Memory B cell (primary cell): Measurements from ENCODE around the gene CISH.
A peak's percentile ranks its signal among the peaks of the same experiment; 100 is the strongest.

Experiments
- ATAC-seq: fragments of 150-1000 bp; cut with Tn5 transposase; 2 replicates; pipeline ENCODE4 v1.10.0; 2021; ENCODE audit warnings: low read depth, mild to moderate bottlenecking, moderate library complexity
- DNase-seq, 2 donors: peaks; one replicate each; pipeline ENCODE4 v3.0.0; 2022; ENCODE audit warnings: low spot score in 2 of 2
- H3K27ac Mint-ChIP-seq: one replicate; pipeline ENCODE4 v1.8.0; 2022; ENCODE audit warnings: mild to moderate bottlenecking, moderate library complexity, mixed read lengths
- H3K27me3 Mint-ChIP-seq: one replicate; pipeline ENCODE4 v1.8.0; 2022; ENCODE audit warnings: mixed read lengths
- H3K36me3 Mint-ChIP-seq: one replicate; pipeline ENCODE4 v1.8.0; 2022; ENCODE audit warnings: mild to moderate bottlenecking, mixed read lengths
- H3K4me1 Mint-ChIP-seq: one replicate; pipeline ENCODE4 v1.8.0; 2022; ENCODE audit warnings: mixed read lengths
- H3K4me3 Mint-ChIP-seq: one replicate; pipeline ENCODE4 v1.8.0; 2022; ENCODE audit warnings: mild to moderate bottlenecking, moderate library complexity, mixed read lengths
- H3K9me3 Mint-ChIP-seq: one replicate; pipeline ENCODE4 v1.8.0; 2022; ENCODE audit warnings: mixed read lengths

CISH gene

DNA sequence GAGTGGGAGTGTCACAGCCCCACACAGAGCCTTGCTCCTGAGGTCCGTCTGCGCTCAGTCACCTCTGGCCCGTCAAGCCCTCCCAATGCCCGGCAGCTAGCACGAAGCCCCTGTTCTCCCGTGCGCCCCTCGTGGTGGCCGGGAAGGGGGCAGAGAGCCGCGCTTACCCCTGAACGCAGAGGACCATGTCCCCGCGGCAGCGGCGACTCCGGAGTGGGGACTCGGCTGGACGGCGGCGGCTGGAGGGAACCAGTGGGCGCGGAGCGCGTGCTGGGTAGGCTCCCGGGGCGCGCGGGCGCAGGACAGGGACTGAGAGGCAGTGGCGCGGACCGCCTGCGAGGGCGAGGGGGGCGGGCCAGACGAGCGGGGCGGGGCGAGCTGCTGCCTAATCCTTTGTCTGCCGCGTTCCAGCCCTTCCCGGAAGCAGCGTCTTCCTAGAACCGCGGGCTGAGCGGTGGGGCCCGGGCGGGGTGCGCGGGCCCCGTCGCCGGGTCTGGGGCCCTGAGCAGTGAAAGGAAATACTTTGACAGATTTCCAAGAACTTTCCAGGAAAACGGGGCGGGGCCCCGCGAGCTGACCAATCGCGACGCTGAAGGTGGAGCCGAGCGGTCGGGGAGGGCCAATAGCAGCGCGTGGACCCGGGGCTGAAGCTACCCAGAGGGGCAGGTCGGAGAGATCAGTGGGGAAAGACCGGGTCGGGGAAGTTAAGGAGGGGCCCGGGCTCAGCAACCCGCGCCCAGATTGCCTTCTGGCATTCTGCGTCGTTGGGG, at the start of gene CISH:
Gene CISH (minus strand): TSS at position 311 of the 770 bp plus-strand sequence. CDS start 124 bp downstream, at position 187.
- Mint-ChIP-seq H3K36me3 (no peaks in the 10 kb centered on the region), H3K4me1 (peaks cover 30% of the 10 kb centered on the region)

DNA sequence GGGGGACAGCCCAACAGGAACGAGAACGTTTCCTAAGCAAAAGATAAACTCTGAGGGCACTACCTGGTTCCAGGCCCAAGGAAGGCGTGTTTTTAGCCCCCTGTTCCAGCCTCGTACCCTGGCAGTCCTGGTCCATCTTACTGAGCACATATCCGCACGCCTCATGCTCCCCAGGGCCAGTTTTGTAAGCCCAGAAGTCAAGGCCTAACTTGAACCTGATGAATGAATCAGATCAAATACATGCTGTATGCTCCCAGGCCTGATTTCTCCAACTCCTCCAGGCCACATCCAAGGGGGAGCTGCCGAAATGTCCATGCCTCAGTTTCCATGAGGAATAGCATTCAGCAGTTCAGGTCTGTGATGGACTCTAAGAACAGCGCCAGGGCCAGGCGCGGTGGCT, 48.8 kb upstream of the CISH start:
- Mint-ChIP-seq H3K4me3 (no peak overlapping the region), H3K9me3 (no peaks in the 10 kb centered on the region), H3K27ac (no peak overlapping the region), H3K27me3 (peaks cover 8% of the 10 kb centered on the region), H3K4me1 (peaks cover 2% of the 10 kb centered on the region), H3K36me3 (no peaks in the 10 kb centered on the region)
- DNase-seq (no peak), ATAC-seq (no peak)

More for the DNA sequence above, at the start of gene CISH:
- ATAC-seq (peak; percentile 74), DNase-seq (peak; percentile 82 to 94)
- no peaks in the 10 kb centered on the region for H3K27me3 Mint-ChIP-seq
- H3K4me3 Mint-ChIP-seq = peak within 1 kb of the TSS; percentile 87
- no peaks in the 10 kb centered on the region for H3K9me3 Mint-ChIP-seq
- peak within 1 kb of the TSS; percentile 56 for H3K27ac Mint-ChIP-seq

GRCh38 chr3:50658831-50659230, 47.3 kb upstream of the CISH start:
- H3K9me3 Mint-ChIP-seq = no peaks in the 10 kb centered on the region
- ATAC-seq (no peak), DNase-seq (no peak)
- no peaks in the 10 kb centered on the region for H3K4me1 Mint-ChIP-seq
- H3K27ac Mint-ChIP-seq = no peak overlapping the region
- peaks cover 8% of the 10 kb centered on the region for H3K27me3 Mint-ChIP-seq
- no peak overlapping the region for H3K4me3 Mint-ChIP-seq
- no peaks in the 10 kb centered on the region for H3K36me3 Mint-ChIP-seq

DNA sequence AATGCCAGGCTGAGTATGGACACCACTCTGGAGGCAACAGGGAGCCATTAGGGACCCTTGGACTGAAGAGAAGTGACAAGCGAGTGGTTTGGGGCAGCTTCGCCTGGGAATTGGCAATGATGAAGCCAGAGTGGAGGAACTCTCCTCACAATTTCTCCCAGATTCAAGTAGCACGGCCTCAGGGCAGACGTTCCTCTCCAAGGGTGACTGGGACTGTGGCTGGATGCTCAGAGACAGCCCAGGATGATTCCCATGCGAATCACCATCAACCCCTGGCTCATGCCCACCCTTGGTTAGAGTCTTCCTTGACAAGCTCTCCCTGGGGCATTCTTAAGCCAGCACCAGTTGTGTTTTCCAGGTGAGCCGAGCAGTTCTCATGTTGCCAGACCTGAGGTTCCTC, 46.8 kb upstream of the CISH start:
- Mint-ChIP-seq H3K4me3 (no peak overlapping the region), H3K9me3 (no peaks in the 10 kb centered on the region), H3K4me1 (no peaks in the 10 kb centered on the region), H3K36me3 (no peaks in the 10 kb centered on the region), H3K27ac (no peak overlapping the region), H3K27me3 (peaks cover 8% of the 10 kb centered on the region)
- DNase-seq (no peak), ATAC-seq (no peak)

DNA sequence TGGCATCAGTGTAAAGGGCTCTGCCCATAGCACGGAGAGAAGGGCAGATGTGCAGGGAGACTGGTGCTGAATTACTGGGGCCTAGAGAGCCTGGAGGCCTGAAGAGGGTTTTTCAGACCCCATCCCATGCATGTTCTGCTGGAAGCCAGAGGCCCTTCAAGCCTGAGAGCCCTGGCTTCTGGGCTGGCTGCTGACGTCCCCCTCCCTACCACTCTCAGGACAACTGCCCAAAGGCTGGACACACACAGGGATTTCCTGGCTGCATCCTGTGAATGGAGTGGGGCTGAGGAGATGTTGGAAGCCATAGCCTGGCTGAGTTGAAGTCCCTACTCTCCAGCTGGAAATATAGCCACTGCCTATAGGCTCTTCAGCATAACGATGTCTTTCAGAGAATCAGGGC, 46.2 kb upstream of the CISH start:
- Mint-ChIP-seq H3K27ac (no peak overlapping the region), H3K4me1 (no peaks in the 10 kb centered on the region), H3K4me3 (no peak overlapping the region), H3K27me3 (peaks cover 8% of the 10 kb centered on the region), H3K9me3 (no peaks in the 10 kb centered on the region), H3K36me3 (no peaks in the 10 kb centered on the region)
- ATAC-seq (no peak), DNase-seq (no peak)

DNA sequence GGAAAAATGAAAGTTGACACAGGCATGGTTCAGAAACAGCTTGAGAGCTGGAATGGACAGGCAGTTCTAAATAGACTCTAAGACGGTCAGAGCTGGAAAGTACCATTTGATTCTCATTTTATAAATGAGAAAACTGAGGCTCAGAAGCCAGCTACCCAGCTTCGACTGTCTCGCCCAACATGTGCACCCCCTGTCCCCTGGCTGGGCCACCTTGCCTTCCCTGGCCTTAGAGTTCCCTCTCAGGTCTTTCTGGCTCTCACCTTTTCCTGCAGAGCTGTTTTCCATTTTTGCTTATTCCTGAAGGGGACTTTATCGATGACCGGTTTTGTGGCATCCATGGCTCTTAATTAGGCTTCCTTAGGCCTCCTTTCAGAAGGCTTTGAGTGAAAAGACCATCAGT, 45.8 kb upstream of the CISH start:
- ATAC-seq (no peak), DNase-seq (no peak)
- peaks cover 8% of the 10 kb centered on the region for H3K27me3 Mint-ChIP-seq
- no peak overlapping the region for H3K4me3 Mint-ChIP-seq
- H3K9me3 Mint-ChIP-seq = no peaks in the 10 kb centered on the region
- no peak overlapping the region for H3K27ac Mint-ChIP-seq
- H3K4me1 Mint-ChIP-seq = no peaks in the 10 kb centered on the region
- no peaks in the 10 kb centered on the region for H3K36me3 Mint-ChIP-seq

- no peaks in the 10 kb centered on the region for H3K4me1 Mint-ChIP-seq
- ATAC-seq (no peak), DNase-seq (no peak)
- no peak overlapping the region for H3K4me3 Mint-ChIP-seq
- no peaks in the 10 kb centered on the region for H3K9me3 Mint-ChIP-seq
- H3K27me3 Mint-ChIP-seq = peaks cover 5% of the 10 kb centered on the region
- H3K27ac Mint-ChIP-seq = no peak overlapping the region
- H3K36me3 Mint-ChIP-seq = no peaks in the 10 kb centered on the region
These were observed 45.0 kb upstream of the CISH start for GRCh38 chr3:50656417-50657195.

GRCh38 chr3:50655009-50655830, 43.6 kb upstream of the CISH start:
- H3K4me3 Mint-ChIP-seq = no peak overlapping the region

DNA sequence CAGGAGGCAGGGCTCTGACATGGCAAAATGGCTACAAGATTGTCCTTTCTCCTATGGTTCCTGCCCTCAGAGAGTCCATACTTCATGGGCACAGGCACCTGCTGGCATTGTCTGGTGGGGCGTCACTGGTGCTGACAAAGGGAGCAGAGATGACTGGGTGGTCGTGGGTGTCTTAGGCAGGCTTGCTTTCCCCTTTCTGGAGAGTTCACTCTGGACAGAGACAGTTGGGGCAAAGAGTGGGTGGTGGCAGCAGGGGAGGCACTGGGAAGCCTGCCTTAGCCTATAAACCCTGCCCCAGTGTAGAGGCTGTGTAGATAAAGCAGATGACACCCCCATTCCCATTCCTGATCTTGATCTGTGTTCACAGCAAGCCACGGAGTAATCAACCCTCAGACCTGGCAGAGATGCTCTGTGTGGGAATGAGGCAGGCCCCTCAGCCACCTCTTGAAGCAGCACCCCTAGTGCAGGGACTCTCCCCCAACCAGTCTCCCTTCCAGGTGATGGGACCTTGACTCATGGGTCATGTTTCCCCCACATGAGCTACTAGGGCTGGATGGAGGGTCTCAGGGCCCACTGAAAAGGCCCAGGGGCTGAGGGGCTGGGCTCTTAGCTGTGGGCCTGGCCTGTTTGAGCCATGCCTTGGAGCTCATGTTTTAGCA, 42.5 kb upstream of the CISH start:
- H3K36me3 Mint-ChIP-seq = no peaks in the 10 kb centered on the region
- DNase-seq = no peak
- H3K4me1 Mint-ChIP-seq = no peaks in the 10 kb centered on the region
- peaks cover 4% of the 10 kb centered on the region for H3K27me3 Mint-ChIP-seq
- ATAC-seq = no peak
- no peak overlapping the region for H3K27ac Mint-ChIP-seq
- no peak overlapping the region for H3K4me3 Mint-ChIP-seq
- no peaks in the 10 kb centered on the region for H3K9me3 Mint-ChIP-seq

More at GRCh38 chr3:50655009-50655830, 43.6 kb upstream of the CISH start:
- Mint-ChIP-seq H3K27ac (no peak overlapping the region), H3K36me3 (no peaks in the 10 kb centered on the region), H3K9me3 (no peaks in the 10 kb centered on the region), H3K27me3 (peaks cover 4% of the 10 kb centered on the region), H3K4me1 (no peaks in the 10 kb centered on the region)
- no peak for ATAC-seq
- DNase-seq = no peak

- Mint-ChIP-seq H3K27me3 (peaks cover 2% of the 10 kb centered on the region), H3K27ac (no peak overlapping the region), H3K4me3 (no peak overlapping the region), H3K36me3 (no peaks in the 10 kb centered on the region), H3K9me3 (no peaks in the 10 kb centered on the region), H3K4me1 (no peaks in the 10 kb centered on the region)
- ATAC-seq = peak; percentile 77
- DNase-seq = peak in 1 of 2 donors; percentile 23
These were observed 41.1 kb upstream of the CISH start for GRCh38 chr3:50652709-50653108.

- Mint-ChIP-seq H3K36me3 (no peaks in the 10 kb centered on the region), H3K27me3 (no peaks in the 10 kb centered on the region), H3K4me3 (no peak overlapping the region), H3K27ac (no peak overlapping the region), H3K4me1 (no peaks in the 10 kb centered on the region), H3K9me3 (no peaks in the 10 kb centered on the region)
- no peak for ATAC-seq
- no peak for DNase-seq
These were observed 40.5 kb upstream of the CISH start for GRCh38 chr3:50651920-50652529.

DNA sequence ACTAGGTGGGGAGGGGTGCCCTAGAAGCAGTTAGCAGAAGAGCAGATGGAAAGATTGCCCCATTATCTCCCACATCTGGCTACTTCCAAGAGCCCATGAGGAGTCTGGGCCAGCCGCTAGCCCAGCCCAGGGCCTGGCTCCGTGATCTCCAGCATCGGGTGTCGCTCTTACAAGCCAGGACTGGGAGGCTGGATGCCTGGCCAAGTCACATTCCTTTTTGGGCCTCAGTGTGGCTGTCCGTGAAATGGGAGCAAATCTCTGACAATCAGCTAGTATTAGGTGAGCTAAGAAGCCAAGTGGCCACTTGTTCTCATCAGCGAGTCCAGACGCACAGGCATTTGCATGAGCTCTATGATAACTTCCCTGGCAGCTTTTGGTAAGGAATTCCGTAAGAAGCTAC, 39.9 kb upstream of the CISH start:
- no peak overlapping the region for H3K27ac Mint-ChIP-seq

GRCh38 chr3:50650018-50650417, 38.4 kb upstream of the CISH start:
- Mint-ChIP-seq H3K27me3 (no peaks in the 10 kb centered on the region), H3K9me3 (no peaks in the 10 kb centered on the region), H3K36me3 (peaks cover 10% of the 10 kb centered on the region), H3K27ac (no peak overlapping the region), H3K4me3 (no peak overlapping the region), H3K4me1 (no peaks in the 10 kb centered on the region)
- ATAC-seq = no peak
- DNase-seq = no peak

More for the DNA sequence above, 39.9 kb upstream of the CISH start:
- Mint-ChIP-seq H3K4me3 (no peak overlapping the region), H3K9me3 (no peaks in the 10 kb centered on the region), H3K36me3 (no peaks in the 10 kb centered on the region), H3K4me1 (no peaks in the 10 kb centered on the region), H3K27me3 (no peaks in the 10 kb centered on the region)
- no peak for DNase-seq
- no peak for ATAC-seq
